GM21360 (cell line): ENCODE data around the gene GSK3B.

Experiments used
- ATAC-seq: cut with Tn5 transposase; IDR thresholded peaks from one replicate; pipeline ENCODE4 v1.9.1; 2021; ENCODE audit warnings: mild to moderate bottlenecking, moderate library complexity; ENCODE audit not compliant: unreplicated experiment

GSK3B gene

DNA sequence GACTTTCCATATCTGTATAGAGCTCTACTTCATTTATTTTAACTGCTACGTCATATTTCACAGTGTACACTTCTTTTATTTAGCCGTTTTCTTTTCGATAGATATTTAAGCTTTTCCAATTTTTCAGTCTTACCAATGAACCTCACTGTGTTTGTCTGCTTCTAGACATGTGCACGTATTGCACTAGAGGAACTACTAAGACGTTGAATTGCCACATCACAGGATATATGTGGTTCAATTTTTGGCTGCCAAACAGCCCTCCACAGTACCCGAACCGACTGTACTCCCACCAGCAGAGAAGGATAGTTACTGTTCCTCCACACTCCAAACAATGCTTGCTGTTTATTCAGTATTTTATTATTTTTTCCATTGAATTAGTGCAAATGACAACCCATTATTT is 310.4 kb downstream of the GSK3B start:
- ATAC-seq, result no peak

DNA sequence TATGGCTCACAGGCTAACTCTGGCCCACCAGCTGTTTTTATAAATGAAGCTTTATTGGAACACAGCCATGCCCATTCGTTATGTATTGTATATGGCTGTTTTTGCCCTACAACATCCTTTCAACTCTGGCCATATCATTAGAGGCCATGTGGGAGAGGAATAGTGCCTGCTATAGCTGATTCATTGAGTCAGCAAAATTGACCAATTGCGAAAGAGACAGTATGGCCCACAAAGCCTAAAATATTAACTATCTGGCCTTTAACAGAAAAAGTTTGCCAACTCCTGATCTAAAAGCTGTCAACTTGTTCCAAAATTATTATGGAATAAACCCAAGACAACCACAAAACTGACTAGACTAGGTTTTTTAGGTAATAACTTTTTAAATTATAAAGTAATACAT is 311.0 kb downstream of the GSK3B start:
- no peak for ATAC-seq

DNA sequence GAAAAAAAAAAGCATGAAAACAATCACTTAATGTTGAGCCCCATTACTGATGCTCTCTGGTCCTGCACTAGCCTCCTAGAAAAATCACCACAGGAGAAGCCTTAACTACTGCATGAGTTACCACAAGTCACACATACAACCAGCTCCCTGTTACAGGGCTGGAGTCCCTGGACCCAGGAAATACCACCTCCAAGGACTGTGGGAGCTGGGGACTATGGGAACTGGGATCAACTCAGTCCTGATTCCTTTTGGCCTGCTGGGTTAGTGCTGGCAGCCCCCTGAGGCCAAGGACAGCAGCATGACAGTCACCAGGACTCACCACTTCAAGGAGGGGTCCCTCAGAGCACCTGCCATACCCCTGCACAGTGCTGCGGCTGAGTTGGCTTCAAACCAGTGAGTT is 311.8 kb downstream of the GSK3B start:
- no peak for ATAC-seq

DNA sequence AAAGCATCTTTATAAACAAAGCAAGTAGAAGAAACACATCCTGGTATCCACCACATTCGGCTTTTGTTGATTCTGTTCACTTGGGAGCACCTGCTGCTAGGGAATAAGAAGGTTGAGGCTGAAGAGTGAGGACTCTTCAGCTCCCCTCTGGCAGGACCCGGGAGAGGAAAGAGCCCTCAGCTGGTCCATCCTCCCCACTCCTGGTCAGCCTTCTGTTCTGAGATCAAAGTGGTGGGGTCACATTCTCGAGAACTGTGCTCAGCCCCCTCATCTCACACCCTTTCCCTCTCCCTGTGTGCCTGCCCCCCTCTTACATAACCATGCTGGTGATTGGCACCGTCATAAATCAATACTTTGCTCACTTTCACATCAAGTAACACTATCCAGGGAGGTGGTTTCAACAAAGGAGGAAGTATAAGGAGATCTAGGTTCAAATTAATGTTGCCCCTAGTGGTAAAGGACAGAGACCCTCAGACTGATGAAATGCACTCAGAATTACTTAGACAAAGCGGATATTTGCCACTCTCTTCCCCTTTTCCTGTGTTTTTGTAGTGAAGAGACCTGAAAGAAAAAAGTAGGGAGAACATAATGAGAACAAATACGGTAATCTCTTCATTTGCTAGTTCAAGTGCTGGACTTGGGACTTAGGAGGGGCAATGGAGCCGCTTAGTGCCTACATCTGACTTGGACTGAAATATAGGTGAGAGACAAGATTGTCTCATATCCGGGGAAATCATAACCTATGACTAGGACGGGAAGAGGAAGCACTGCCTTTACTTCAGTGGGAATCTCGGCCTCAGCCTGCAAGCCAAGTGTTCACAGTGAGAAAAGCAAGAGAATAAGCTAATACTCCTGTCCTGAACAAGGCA is 312.7 kb downstream of the GSK3B start, which contains the start of gene NR1I2:
Gene NR1I2, plus strand, starts transcription at position 772 of the 869 bp plus-strand sequence.
- no peak for ATAC-seq

DNA sequence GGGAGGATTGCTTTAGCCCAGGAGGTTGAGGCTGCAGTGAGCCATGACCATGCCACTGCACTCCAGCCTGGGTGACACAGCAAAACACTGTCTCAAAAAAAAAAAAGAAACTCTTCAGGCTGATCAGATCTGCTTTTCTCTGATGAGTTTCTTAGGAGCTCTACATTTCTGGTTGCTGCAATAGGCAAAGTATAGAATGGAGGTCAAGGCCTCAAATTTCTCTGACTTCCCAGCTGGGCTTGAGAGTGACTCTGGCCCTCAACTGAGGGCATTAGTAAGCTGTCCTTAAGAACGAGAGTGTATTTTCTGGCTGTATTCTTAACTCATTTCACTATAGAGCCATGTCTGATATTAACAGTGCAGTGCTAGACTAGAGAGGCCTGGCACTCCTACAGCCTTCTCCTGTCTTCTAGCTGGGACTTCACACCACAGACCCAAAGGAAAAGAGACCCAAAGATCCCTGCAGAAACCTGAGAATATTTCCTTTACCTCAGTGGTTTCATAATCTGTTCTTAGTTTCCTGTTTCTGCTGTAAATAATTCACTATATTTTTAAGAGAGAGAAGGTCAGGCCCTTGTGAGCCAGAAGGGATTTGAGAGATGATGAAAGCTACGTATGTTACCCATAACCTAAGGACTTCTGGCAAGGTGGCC is 314.4 kb downstream of the GSK3B start:
- no peak for ATAC-seq

DNA sequence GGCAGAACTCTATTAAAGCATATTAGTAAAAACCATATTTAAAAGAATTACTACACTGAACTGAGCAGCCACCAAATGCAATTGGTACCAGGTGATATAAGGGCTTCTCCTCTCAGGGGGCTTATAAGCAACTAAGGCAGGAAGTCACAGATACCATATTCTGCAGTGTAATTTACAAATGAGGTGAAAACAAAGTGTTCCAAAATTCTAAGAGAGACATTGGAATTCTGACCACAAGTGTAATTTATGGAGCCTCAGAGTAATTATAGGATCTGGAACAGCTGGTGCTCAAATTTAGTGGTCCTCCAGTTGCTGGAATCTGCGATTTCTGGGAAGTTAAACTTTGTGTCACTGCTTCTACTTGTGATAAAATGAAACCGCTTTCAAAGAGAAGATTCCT is 315.4 kb downstream of the GSK3B start:
- no peak for ATAC-seq

DNA sequence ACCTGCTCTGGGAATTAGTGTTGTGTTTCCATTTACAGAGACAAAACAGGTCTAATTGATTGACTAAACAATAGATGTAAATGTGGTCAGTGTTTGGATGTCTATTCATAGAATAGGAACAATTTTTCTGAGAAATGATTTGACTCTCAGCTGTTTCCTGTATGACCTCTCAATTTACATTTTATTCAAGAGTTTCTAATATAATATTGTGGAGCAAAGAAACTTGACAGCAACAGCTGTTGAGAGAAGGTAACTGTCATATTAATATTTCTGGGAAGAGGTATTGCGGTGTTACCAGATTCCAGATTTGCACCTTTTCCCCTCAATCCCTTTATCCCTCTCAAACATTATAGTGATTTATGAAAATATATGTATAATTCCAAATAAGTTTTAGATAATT is 316.1 kb downstream of the GSK3B start:
- ATAC-seq, result no peak

DNA sequence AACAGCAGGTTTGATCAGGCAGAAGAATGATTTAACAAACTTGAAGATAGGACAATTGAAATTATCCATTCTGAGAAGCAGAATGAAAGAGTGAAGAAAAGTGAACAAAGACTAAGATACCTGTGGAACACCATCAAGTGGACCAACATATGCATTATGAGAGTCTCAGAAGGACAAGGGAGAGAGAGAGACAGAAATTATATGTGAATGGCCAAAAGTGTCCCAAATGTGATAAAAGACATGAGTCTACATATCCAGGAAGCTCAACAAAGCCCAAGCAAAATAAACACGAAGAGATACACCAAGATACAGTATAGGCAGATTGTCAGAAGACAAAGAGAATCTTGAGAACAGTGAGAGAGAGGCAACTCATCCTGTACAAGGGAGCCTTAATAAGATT is 317.9 kb downstream of the GSK3B start:
- ATAC-seq, result no peak

DNA sequence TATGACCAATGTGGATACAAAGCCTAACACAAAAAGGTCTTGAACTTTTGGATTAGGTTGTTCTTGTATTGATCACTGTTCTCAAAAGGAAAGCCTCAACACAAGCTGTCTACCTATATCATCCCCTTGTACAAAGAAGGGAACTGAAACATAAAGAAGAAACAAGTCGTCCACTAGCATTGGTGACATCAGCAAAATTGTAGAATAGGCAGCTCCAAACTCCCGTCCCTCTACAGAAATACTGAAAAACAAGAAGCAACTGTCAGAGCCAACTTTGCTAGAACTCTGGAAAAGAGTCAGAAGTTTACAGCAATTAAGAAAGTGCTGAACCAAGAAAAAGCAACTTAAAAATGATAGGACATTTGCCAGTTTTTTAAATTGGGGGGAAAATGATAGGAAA is 319.8 kb downstream of the GSK3B start:
- peak; percentile 83 for ATAC-seq
